ENCODE data around the gene HEATR3.

DNA sequence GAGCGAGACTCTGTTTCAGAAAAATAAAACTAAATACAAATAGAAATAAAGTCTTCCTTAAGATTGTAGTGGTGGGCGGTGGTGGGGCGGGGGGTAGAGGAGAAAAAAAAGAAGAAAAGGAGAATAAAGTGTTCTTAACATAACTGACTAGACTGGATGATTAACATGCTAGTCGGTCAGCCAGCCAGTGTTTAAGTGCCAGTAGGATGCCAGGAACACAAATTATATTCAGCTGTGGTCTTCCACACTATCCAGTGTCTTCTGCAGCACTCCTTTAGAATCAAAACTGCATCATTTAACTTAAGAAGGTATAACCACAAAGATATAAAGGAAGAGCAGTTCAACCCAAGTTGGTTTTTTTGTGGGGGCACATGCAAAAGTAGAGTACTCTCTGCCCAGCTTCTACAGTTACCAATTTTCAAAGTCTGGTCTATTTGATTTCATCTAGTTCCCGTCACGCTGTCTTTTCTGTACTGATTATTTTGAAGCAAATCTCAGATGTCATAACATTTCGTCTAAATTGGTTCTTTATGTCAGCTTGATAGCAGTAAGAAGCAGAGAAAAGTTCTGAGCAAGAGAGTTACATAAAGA lies 15.8 kb downstream of the HEATR3 start:
- TF ChIP-seq CTCF (IDR thresholded peaks at IDR 0.05) = no peak
- TF ChIP-seq EZH2 (IDR thresholded peaks at IDR 0.05) = no peak
